H9 (cell line): ENCODE results near the gene CSNK1A1. TPM values are rescaled to one million over a fixed set of nuclear protein-coding genes. Genes with fewer than 3 reads are reported as not detected.
A peak's percentile ranks its signal among the peaks of the same experiment; 100 is the strongest.

ENCODE experiments used
- DNase-seq: peaks from one replicate; pipeline ENCODE4 v3.0.0-alpha.2; 2017
- H2AFZ ChIP-seq: one replicate; pipeline ENCODE4 v1.6.1; 2013; ENCODE audit warnings: mild to moderate bottlenecking, low read length, control low read depth, moderate library complexity
- H2AK5ac ChIP-seq: 2 replicates; pipeline ENCODE4 v1.6.1; 2013; ENCODE audit warnings: low read length, control low read depth, mixed read lengths; ENCODE audit not compliant: insufficient read length
- H2BK120ac ChIP-seq: one replicate; pipeline ENCODE4 v1.6.1; 2013; ENCODE audit warnings: low read depth, mild to moderate bottlenecking, low read length, control low read depth, inconsistent platforms; ENCODE audit not compliant: poor library complexity, severe bottlenecking
- H2BK12ac ChIP-seq: 2 replicates; pipeline ENCODE4 v1.6.1; 2013; ENCODE audit warnings: low read length, control low read depth, mixed read lengths, low read depth; ENCODE audit not compliant: insufficient read length
- H2BK15ac ChIP-seq: 2 replicates; pipeline ENCODE4 v1.6.1; 2013; ENCODE audit warnings: low read depth, low read length, control low read depth
- H2BK20ac ChIP-seq: one replicate; pipeline ENCODE4 v1.6.1; 2013; ENCODE audit warnings: low read depth, mild to moderate bottlenecking, low read length, control low read depth, inconsistent platforms; ENCODE audit not compliant: poor library complexity, severe bottlenecking
- H2BK5ac ChIP-seq: 2 replicates; pipeline ENCODE4 v1.6.1; 2013; ENCODE audit warnings: low read length, control low read depth, mixed read lengths; ENCODE audit not compliant: insufficient read length
- H3K14ac ChIP-seq: 2 replicates; pipeline ENCODE4 v1.6.1; 2013; ENCODE audit warnings: low read length, control low read depth; ENCODE audit not compliant: insufficient read depth
- H3K18ac ChIP-seq: 2 replicates; pipeline ENCODE4 v1.6.1; 2013; ENCODE audit warnings: low read depth, mild to moderate bottlenecking, mixed read lengths, low read length, control low read depth; ENCODE audit not compliant: insufficient read length
- H3K23ac ChIP-seq: 2 replicates; pipeline ENCODE4 v1.6.1; 2013; ENCODE audit warnings: low read length, control low read depth, mixed read lengths, low read depth; ENCODE audit not compliant: insufficient read length
- H3K23me2 ChIP-seq: 2 replicates; pipeline ENCODE4 v1.6.1; 2013; ENCODE audit warnings: low read depth, mild to moderate bottlenecking, mixed read lengths, low read length, control low read depth; ENCODE audit not compliant: insufficient read length, poor library complexity, severe bottlenecking
- H3K27ac ChIP-seq: 2 replicates; pipeline ENCODE4 v1.5.1; 2013; ENCODE audit warnings: low read length, control low read depth, mixed read lengths, low read depth; ENCODE audit not compliant: insufficient read length
- H3K27me3 ChIP-seq: 2 replicates; pipeline ENCODE4 v1.6.1; 2013; ENCODE audit warnings: low read length, control low read depth, inconsistent platforms; ENCODE audit not compliant: insufficient read depth
- H3K4ac ChIP-seq: 2 replicates; pipeline ENCODE4 v1.6.1; 2013; ENCODE audit warnings: low read depth, mild to moderate bottlenecking, control low read depth, inconsistent platforms, low read length, moderate library complexity
- H3K4me1 ChIP-seq: 2 replicates; pipeline ENCODE4 v1.6.1; 2013; ENCODE audit warnings: low read length, control low read depth, inconsistent platforms; ENCODE audit not compliant: insufficient read depth
- H3K4me2 ChIP-seq: 2 replicates; pipeline ENCODE4 v1.6.1; 2013; ENCODE audit warnings: low read length, control low read depth, mixed read lengths; ENCODE audit not compliant: insufficient read length, insufficient read depth
- H3K56ac ChIP-seq: 2 replicates; pipeline ENCODE4 v1.6.1; 2013; ENCODE audit warnings: low read depth, mild to moderate bottlenecking, mixed read lengths, low read length, control low read depth; ENCODE audit not compliant: insufficient read length
- H3K79me1 ChIP-seq: 2 replicates; pipeline ENCODE4 v1.6.1; 2013; ENCODE audit warnings: low read depth, mild to moderate bottlenecking, moderate library complexity, low read length, control low read depth, inconsistent platforms; ENCODE audit not compliant: insufficient read depth, poor library complexity, severe bottlenecking
- H3K79me2 ChIP-seq: 2 replicates; pipeline ENCODE4 v1.6.1; 2013; ENCODE audit warnings: low read length, control low read depth, inconsistent platforms; ENCODE audit not compliant: insufficient read depth
- H3K9ac ChIP-seq: 2 replicates; pipeline ENCODE4 v1.6.1; 2013; ENCODE audit warnings: low read length, control low read depth, mixed read lengths; ENCODE audit not compliant: insufficient read length; ENCODE audit errors: extremely low read depth
- H3K9me3 ChIP-seq: one replicate; pipeline ENCODE4 v1.6.1; 2013; ENCODE audit warnings: low read depth, low read length, inconsistent platforms; ENCODE audit not compliant: control insufficient read depth
- H3T11ph ChIP-seq: one replicate; pipeline ENCODE4 v1.6.1; 2013; ENCODE audit warnings: mild to moderate bottlenecking, low read length, control low read depth, inconsistent platforms
- H4K20me1 ChIP-seq: one replicate; pipeline ENCODE4 v1.6.1; 2013; ENCODE audit not compliant: control insufficient read depth, insufficient read length, insufficient read depth
- H4K5ac ChIP-seq: 2 replicates; pipeline ENCODE4 v1.6.1; 2013; ENCODE audit warnings: low read depth, mild to moderate bottlenecking, mixed read lengths, low read length, control low read depth; ENCODE audit not compliant: insufficient read length
- H4K8ac ChIP-seq: replicated peaks from 2 replicates; pipeline ENCODE4 v1.6.1; 2013; ENCODE audit warnings: low read length, control low read depth, mixed read lengths, low read depth; ENCODE audit not compliant: insufficient read length
- H4K91ac ChIP-seq: 2 replicates; pipeline ENCODE4 v1.6.1; 2013; ENCODE audit warnings: low read depth, mild to moderate bottlenecking, moderate library complexity, mixed read lengths, low read length, control low read depth; ENCODE audit not compliant: insufficient read length
- H3K27ac Mint-ChIP-seq, 3 experiments: 2 replicates in 2 of 3; 3 replicates in 1 of 3; pipeline ENCODE4 v1.8.0; 2020 to 2021; ENCODE audit warnings: mixed read lengths in 3 of 3, mild to moderate bottlenecking in 1 of 3, moderate library complexity in 1 of 3
- H3K27me3 Mint-ChIP-seq: 2 replicates; pipeline ENCODE4 v1.8.0; 2021; ENCODE audit warnings: low read depth, mild to moderate bottlenecking, moderate library complexity, mixed read lengths
- H3K36me3 Mint-ChIP-seq, 3 experiments: 2 replicates in 2 of 3; 3 replicates in 1 of 3; pipeline ENCODE4 v1.8.0; 2020 to 2021; ENCODE audit warnings: low read depth in 3 of 3, mixed read lengths in 3 of 3; ENCODE audit not compliant: insufficient read depth in 1 of 3
- H3K4me1 Mint-ChIP-seq, 2 experiments: 2 replicates each; pipeline ENCODE4 v1.8.0; 2020; ENCODE audit warnings: mixed read lengths in 2 of 2
- H3K4me3 Mint-ChIP-seq, 2 experiments: 2 replicates in 1 of 2; 3 replicates in 1 of 2; pipeline ENCODE4 v1.8.0; 2020 to 2021; ENCODE audit warnings: mild to moderate bottlenecking in 2 of 2, mixed read lengths in 2 of 2, moderate library complexity in 1 of 2
- H3K9me3 Mint-ChIP-seq, 2 experiments: 2 replicates in 1 of 2; 3 replicates in 1 of 2; pipeline ENCODE4 v1.8.0; 2020; ENCODE audit warnings: mild to moderate bottlenecking in 2 of 2, mixed read lengths in 2 of 2, moderate library complexity in 1 of 2
- WGBS: extraction: QIAGEN DNeasy Blood & Tissue Kit; methylation state at CpG from one replicate; pipeline ENCODE4 v1.1.7; 2013; ENCODE audit warnings: missing lambda C conversion rate, low lambda C conversion rate, mixed read lengths; ENCODE audit not compliant: insufficient read length; ENCODE audit errors: extremely low coverage; 5-methylcytosine and 5-hydroxymethylcytosine counted together
- total RNA-seq: library from RNA; stranded (reverse); gene quantifications from 2 replicates; pipeline ENCODE4 v1.2.1, GENCODE V29; 2021
- TF ChIP-seq, protein P1 (sequence below): fragments of 200-600 bp; sonication (generic); conservative IDR thresholded peaks from 3 replicates; pipeline ENCODE4 v1.8.0; 2021; ENCODE audit warnings: antibody characterized with exemption, mild to moderate bottlenecking

CSNK1A1 gene
- total RNA-seq, 1 experiment from 2014 or later, result 310 TPM

DNA sequence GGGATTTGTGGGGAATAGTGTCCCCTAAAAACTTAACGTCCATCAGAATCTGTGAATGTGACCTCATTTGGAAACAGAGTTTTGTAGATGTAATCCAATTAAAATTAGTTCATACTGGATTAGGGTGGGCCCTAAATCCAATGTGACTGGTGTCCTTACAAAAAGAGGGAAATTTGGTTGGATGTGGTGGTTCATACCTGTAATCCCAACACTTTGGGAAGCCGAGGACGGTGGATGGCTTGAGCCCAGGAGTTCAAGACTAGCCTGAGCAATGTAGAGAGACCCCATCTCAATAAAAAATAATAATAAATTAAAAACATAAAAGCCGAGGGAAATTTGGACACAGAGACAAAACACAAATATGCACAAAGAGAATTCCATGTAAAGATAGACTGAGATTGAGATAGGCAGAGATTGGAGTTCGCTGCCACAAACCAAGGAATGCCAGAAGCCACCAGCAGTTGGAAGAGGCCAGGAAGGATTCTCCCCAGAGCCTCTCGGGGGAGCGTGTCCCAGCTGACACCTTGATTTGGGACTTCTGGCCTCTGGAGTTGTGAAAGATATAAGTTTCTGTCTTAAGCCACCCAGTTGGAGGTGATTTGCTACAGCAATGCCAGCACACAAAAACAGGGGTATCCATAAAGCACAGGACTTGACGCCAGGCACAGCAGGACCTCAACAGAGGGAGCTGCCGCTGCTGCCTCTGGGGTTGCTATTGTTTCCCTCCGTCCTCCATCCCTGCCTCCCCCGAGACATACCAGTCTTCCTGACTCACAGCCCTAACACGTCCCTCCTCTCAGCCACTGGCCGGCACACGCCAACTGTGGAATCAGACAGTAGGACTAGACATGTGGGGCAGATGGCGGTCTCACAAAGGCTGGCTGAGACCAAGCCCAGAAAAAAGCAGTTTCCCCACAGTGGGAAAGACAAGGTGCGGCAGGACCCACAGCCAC, 98.3 kb downstream of the CSNK1A1 start:
- no peak overlapping the region for H2AK5ac ChIP-seq
- DNase-seq, result peak; percentile 65
- H2AFZ ChIP-seq, result no peak overlapping the region

More for the DNA sequence above, 98.3 kb downstream of the CSNK1A1 start:
- no peaks in the 10 kb centered on the region for H3K27me3 Mint-ChIP-seq
- Histone ChIP-seq H2BK12ac (no peak overlapping the region), H3K14ac (peak overlapping the region; percentile 77), H3K18ac (no peak overlapping the region), H3K9me3 (no peaks in the 10 kb centered on the region), H4K8ac (no peak overlapping the region), H2BK120ac (no peak overlapping the region), H2BK15ac (no peak overlapping the region), H3K79me1 (no peaks in the 10 kb centered on the region), H3K4ac (no peak overlapping the region), H3T11ph (no peak overlapping the region), H2BK5ac (no peak overlapping the region), H3K56ac (no peak overlapping the region), H3K27ac (no peak overlapping the region), H3K23me2 (no peaks in the 10 kb centered on the region), H4K91ac (no peak overlapping the region), H4K20me1 (no peaks in the 10 kb centered on the region), H4K5ac (no peak overlapping the region), H3K23ac (no peak overlapping the region), H3K79me2 (no peaks in the 10 kb centered on the region), H3K27me3 (no peaks in the 10 kb centered on the region), H2BK20ac (no peak overlapping the region), H3K4me2 (no peak overlapping the region), H3K9ac (no peak overlapping the region), H3K4me1 (no peaks in the 10 kb centered on the region; the same call in 1 of the 2 replicates)
- H3K4me3 Mint-ChIP-seq, result no peak overlapping the region
- H3K27ac Mint-ChIP-seq, result peak overlapping the region; percentile 21 to 95 (median 68); a peak in 3 of 7 replicates
- peaks cover 27 to 28% of the 10 kb centered on the region in 2 experiments for H3K4me1 Mint-ChIP-seq
- WGBS, result no CpG with 5 or more reads among the region's 16 CpGs
- TF ChIP-seq, protein P1, sequence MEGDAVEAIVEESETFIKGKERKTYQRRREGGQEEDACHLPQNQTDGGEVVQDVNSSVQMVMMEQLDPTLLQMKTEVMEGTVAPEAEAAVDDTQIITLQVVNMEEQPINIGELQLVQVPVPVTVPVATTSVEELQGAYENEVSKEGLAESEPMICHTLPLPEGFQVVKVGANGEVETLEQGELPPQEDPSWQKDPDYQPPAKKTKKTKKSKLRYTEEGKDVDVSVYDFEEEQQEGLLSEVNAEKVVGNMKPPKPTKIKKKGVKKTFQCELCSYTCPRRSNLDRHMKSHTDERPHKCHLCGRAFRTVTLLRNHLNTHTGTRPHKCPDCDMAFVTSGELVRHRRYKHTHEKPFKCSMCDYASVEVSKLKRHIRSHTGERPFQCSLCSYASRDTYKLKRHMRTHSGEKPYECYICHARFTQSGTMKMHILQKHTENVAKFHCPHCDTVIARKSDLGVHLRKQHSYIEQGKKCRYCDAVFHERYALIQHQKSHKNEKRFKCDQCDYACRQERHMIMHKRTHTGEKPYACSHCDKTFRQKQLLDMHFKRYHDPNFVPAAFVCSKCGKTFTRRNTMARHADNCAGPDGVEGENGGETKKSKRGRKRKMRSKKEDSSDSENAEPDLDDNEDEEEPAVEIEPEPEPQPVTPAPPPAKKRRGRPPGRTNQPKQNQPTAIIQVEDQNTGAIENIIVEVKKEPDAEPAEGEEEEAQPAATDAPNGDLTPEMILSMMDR, result no peak
- no peaks in the 10 kb centered on the region for H3K36me3 Mint-ChIP-seq
- no peaks in the 10 kb centered on the region for H3K9me3 Mint-ChIP-seq
